HL-60 (cell line): ENCODE data around the gene GSAP.

Experiments used
- DNase-seq, 2 experiments: peaks; one replicate each; pipeline ENCODE4 v3.0.0-alpha.2; 2010 to 2020; ENCODE audit warnings: low read depth in 1 of 2, low spot score in 1 of 2
- H3K27ac ChIP-seq: fragments of 250-450 bp; sonication (Bioruptor Pico); replicated peaks from 2 replicates; pipeline ENCODE4 v1.5.1; 2020; ENCODE audit warnings: mild to moderate bottlenecking, moderate library complexity
- H3K27me3 ChIP-seq: fragments of 250-450 bp; sonication (Bioruptor Pico); 2 replicates; pipeline ENCODE4 v1.5.1; 2021; ENCODE audit warnings: mild to moderate bottlenecking, moderate library complexity; ENCODE audit not compliant: insufficient read depth, poor library complexity, severe bottlenecking
- H3K4me3 ChIP-seq: replicated peaks from 2 replicates; pipeline ENCODE4 v1.5.1; 2011; ENCODE audit warnings: mild to moderate bottlenecking, control low read depth, low read length; ENCODE audit not compliant: insufficient read depth
- CTCF ChIP-seq: IDR thresholded peaks from one replicate; pipeline ENCODE4 v1.5.1; 2011; ENCODE audit warnings: low read length, control low read depth, inconsistent platforms; ENCODE audit not compliant: insufficient read depth
- GABPA ChIP-seq: IDR thresholded peaks from 2 replicates; pipeline ENCODE4 v1.6.1; 2012; ENCODE audit warnings: low read depth
- POLR2AphosphoS5 ChIP-seq: IDR thresholded peaks from 2 replicates; pipeline ENCODE4 v1.6.1; 2012; ENCODE audit warnings: low read depth
- SPI1 ChIP-seq: IDR thresholded peaks from 2 replicates; pipeline ENCODE4 v1.6.1; 2012; ENCODE audit warnings: low read depth, mild to moderate bottlenecking, borderline replicate concordance
- TF ChIP-seq, protein P1 (sequence below): IDR thresholded peaks from 2 replicates; pipeline ENCODE4 v1.6.1; 2012; ENCODE audit warnings: low read depth; ENCODE audit not compliant: insufficient replicate concordance

Gene GSAP

GRCh38 chr7:77352665-77353406 is 63.3 kb downstream of the GSAP start:
- H3K27ac ChIP-seq, result peak overlapping the region; percentile 77
- TF ChIP-seq CTCF (no peak), SPI1 (no peak), GABPA (no peak), POLR2AphosphoS5 (no peak)
- TF ChIP-seq, protein P1, sequence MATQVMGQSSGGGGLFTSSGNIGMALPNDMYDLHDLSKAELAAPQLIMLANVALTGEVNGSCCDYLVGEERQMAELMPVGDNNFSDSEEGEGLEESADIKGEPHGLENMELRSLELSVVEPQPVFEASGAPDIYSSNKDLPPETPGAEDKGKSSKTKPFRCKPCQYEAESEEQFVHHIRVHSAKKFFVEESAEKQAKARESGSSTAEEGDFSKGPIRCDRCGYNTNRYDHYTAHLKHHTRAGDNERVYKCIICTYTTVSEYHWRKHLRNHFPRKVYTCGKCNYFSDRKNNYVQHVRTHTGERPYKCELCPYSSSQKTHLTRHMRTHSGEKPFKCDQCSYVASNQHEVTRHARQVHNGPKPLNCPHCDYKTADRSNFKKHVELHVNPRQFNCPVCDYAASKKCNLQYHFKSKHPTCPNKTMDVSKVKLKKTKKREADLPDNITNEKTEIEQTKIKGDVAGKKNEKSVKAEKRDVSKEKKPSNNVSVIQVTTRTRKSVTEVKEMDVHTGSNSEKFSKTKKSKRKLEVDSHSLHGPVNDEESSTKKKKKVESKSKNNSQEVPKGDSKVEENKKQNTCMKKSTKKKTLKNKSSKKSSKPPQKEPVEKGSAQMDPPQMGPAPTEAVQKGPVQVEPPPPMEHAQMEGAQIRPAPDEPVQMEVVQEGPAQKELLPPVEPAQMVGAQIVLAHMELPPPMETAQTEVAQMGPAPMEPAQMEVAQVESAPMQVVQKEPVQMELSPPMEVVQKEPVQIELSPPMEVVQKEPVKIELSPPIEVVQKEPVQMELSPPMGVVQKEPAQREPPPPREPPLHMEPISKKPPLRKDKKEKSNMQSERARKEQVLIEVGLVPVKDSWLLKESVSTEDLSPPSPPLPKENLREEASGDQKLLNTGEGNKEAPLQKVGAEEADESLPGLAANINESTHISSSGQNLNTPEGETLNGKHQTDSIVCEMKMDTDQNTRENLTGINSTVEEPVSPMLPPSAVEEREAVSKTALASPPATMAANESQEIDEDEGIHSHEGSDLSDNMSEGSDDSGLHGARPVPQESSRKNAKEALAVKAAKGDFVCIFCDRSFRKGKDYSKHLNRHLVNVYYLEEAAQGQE, result no peak
- H3K27me3 ChIP-seq, result no peaks in the 10 kb centered on the region
- no peak overlapping the region for H3K4me3 ChIP-seq
- DNase-seq, result no peak

GRCh38 chr7:77351539-77352004 is 64.6 kb downstream of the GSAP start:
- DNase-seq, result peak; percentile 72 to 93

DNA sequence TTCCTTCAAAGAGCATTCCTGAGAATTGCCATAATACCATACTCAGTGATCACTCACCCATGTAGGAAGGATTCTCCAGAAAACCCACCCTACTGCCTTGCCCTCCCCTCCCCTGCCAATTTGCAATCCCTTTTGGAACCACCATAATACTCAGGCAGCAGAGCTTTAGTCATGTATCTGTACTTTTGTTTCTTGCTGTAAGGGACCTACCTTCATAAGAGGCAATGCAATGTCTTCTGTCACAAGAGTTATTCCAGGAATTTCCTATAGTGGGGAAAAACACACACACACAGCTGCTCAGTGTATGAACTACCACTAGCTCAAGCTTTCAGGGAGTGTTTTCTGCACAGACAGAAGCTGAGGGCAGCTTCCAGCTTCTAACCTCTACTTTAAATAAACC is 67.0 kb downstream of the GSAP start:
- Histone ChIP-seq H3K27me3 (no peaks in the 10 kb centered on the region), H3K27ac (no peak overlapping the region), H3K4me3 (no peak overlapping the region)
- no peak for DNase-seq
- TF ChIP-seq CTCF (no peak), POLR2AphosphoS5 (no peak), GABPA (no peak), SPI1 (no peak)
- TF ChIP-seq, protein P1, result no peak

More at GRCh38 chr7:77351539-77352004, 64.6 kb downstream of the GSAP start:
- Histone ChIP-seq H3K27me3 (no peaks in the 10 kb centered on the region), H3K4me3 (no peak overlapping the region), H3K27ac (peak overlapping the region; percentile 77)
- peak; percentile 55; the same call in 1 of the 2 replicates for TF ChIP-seq SPI1
- TF ChIP-seq, protein P1, result no peak
- TF ChIP-seq GABPA, result peak; percentile 69
- no peak for TF ChIP-seq CTCF
- TF ChIP-seq POLR2AphosphoS5, result peak; percentile 86
